GM23338 (cell line): ENCODE results near the gene CPNE2.

Experiments
- CREB1 ChIP-seq: fragments of 250-450 bp; sonication (Bioruptor Pico); IDR thresholded peaks from 2 replicates; pipeline ENCODE4 v1.5.0; 2020; ENCODE audit warnings: low read depth, mild to moderate bottlenecking, moderate library complexity
- CTCF ChIP-seq, 2 experiments: fragments of 200-600 bp in 1 of 2; sonication (generic) in 1 of 2; conservative IDR thresholded peaks; 2 replicates each; pipeline versions ENCODE4 v1.5.1 to v1.6.1; 2016 to 2017; ENCODE audit warnings: antibody characterized with exemption in 2 of 2, low read depth in 2 of 2, mild to moderate bottlenecking in 2 of 2, moderate library complexity in 1 of 2
- EZH2 ChIP-seq: fragments of 200-600 bp; sonication (generic); IDR thresholded peaks from one replicate; pipeline ENCODE4 v1.8.0; 2017; ENCODE audit warnings: antibody characterized with exemption, mild to moderate bottlenecking, low read depth; ENCODE audit not compliant: unreplicated experiment
- EZH2phosphoT487 ChIP-seq: fragments of 200-600 bp; sonication (generic); IDR thresholded peaks from one replicate; pipeline ENCODE4 v1.8.1; 2018; ENCODE audit warnings: antibody characterized with exemption; ENCODE audit not compliant: unreplicated experiment
- JUNB ChIP-seq: IDR thresholded peaks from one replicate; pipeline ENCODE4 v1.6.1; 2016; ENCODE audit warnings: antibody characterized with exemption; ENCODE audit not compliant: unreplicated experiment
- NANOG ChIP-seq: IDR thresholded peaks from 2 replicates; pipeline ENCODE4 v1.6.1; 2016; ENCODE audit warnings: antibody characterized with exemption, borderline replicate concordance
- POLR2AphosphoS5 ChIP-seq: IDR thresholded peaks from 2 replicates; pipeline ENCODE4 v1.6.1; 2016; ENCODE audit warnings: antibody characterized with exemption, low read depth
- STAT1 ChIP-seq: IDR thresholded peaks from one replicate; pipeline ENCODE4 v1.6.1; 2016; ENCODE audit warnings: antibody characterized with exemption; ENCODE audit not compliant: unreplicated experiment
- ZNF114 ChIP-seq: fragments of 250-450 bp; sonication (Bioruptor Pico); IDR thresholded peaks from 2 replicates; pipeline ENCODE4 v1.5.0; 2020; ENCODE audit warnings: mild to moderate bottlenecking, moderate library complexity
- TF ChIP-seq, protein P1 (sequence below): IDR thresholded peaks from one replicate; pipeline ENCODE4 v1.6.1; 2018; ENCODE audit warnings: antibody characterized with exemption; ENCODE audit not compliant: unreplicated experiment

- TF ChIP-seq CTCF (conservative IDR thresholded peaks at IDR 0.05; ENCODE audit: low read depth in 2 of 2) (no peak), EZH2 (no peak), POLR2AphosphoS5 (no peak), STAT1 (no peak), JUNB (no peak), EZH2phosphoT487 (no peak), ZNF114 (CRISPR knock-in tag) (no peak), CREB1 (CRISPR knock-in tag) (no peak), NANOG (no peak)
- TF ChIP-seq, protein P1, sequence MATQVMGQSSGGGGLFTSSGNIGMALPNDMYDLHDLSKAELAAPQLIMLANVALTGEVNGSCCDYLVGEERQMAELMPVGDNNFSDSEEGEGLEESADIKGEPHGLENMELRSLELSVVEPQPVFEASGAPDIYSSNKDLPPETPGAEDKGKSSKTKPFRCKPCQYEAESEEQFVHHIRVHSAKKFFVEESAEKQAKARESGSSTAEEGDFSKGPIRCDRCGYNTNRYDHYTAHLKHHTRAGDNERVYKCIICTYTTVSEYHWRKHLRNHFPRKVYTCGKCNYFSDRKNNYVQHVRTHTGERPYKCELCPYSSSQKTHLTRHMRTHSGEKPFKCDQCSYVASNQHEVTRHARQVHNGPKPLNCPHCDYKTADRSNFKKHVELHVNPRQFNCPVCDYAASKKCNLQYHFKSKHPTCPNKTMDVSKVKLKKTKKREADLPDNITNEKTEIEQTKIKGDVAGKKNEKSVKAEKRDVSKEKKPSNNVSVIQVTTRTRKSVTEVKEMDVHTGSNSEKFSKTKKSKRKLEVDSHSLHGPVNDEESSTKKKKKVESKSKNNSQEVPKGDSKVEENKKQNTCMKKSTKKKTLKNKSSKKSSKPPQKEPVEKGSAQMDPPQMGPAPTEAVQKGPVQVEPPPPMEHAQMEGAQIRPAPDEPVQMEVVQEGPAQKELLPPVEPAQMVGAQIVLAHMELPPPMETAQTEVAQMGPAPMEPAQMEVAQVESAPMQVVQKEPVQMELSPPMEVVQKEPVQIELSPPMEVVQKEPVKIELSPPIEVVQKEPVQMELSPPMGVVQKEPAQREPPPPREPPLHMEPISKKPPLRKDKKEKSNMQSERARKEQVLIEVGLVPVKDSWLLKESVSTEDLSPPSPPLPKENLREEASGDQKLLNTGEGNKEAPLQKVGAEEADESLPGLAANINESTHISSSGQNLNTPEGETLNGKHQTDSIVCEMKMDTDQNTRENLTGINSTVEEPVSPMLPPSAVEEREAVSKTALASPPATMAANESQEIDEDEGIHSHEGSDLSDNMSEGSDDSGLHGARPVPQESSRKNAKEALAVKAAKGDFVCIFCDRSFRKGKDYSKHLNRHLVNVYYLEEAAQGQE, result no peak
These were observed 25.0 kb upstream of the CPNE2 start for GRCh38 chr16:57067347-57067746.
